ENCODE measurements around the gene CRYAA.
"Not testable (repeated sequence)": the region's sequence is repeated elsewhere in the genome, so short reads cannot be mapped to it uniquely, and the experiment has no call there.

DNA sequence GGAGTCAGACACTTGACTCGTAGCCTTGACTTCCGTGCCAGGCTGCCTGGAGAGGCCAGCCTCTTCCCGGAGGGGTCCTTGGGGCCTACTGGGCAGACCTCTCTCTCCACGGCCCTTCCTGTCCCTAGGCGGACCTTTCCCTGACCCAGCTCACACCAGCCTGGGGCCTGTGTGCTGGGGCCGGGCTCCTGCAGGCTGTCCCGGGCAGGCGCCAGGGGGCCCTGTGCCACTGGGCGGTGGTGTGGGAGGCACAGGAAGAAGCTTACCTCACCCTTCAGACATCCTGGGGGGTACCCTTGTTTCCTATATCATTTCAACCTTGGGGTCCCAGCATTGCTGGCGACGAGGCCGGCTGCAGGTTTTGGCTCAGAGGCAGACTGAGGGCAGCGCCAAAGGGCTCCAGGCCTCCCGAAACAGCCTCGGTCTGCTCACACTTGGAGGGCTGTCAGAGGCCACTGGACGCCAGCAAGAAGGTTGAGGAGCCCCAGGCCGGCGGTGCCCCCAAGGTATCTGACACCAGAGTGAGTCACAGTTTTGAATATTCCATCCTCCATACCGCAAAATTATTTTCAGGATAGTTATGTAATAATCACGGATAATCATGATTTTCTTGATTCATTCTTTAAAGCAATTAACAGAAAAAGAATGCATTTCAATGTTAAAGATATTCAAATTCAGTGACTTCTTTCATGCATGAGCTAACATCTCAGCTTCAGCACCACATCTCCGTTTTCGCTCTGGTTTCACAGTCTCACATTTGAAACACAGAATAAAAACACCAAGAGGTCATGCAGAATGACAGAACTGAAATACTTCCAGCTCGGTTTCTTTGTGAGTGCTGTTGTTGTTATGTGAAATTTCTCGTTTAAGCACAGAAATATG lies 6.7 kb upstream of the CRYAA start:
- TF ChIP-seq, protein P1, sequence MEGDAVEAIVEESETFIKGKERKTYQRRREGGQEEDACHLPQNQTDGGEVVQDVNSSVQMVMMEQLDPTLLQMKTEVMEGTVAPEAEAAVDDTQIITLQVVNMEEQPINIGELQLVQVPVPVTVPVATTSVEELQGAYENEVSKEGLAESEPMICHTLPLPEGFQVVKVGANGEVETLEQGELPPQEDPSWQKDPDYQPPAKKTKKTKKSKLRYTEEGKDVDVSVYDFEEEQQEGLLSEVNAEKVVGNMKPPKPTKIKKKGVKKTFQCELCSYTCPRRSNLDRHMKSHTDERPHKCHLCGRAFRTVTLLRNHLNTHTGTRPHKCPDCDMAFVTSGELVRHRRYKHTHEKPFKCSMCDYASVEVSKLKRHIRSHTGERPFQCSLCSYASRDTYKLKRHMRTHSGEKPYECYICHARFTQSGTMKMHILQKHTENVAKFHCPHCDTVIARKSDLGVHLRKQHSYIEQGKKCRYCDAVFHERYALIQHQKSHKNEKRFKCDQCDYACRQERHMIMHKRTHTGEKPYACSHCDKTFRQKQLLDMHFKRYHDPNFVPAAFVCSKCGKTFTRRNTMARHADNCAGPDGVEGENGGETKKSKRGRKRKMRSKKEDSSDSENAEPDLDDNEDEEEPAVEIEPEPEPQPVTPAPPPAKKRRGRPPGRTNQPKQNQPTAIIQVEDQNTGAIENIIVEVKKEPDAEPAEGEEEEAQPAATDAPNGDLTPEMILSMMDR (IDR thresholded peaks at IDR 0.05) = not testable (repeated sequence)
- not testable (repeated sequence) for TF ChIP-seq POLR2A, POLR2AphosphoS5 (IDR thresholded peaks at IDR 0.05)

Data from prostate gland (tissue), 2 donors.